Stimulated activated CD4-positive, alpha-beta T cell treated with anti-CD3 and anti-CD28 coated beads, Interleukin-2, amount 100 ng/mL, for 4 hours (primary cell): Measurements from ENCODE around the gene SLC24A3.

ENCODE experiments used
- DNase-seq: peaks from one replicate; pipeline ENCODE4 v3.0.0-alpha.2; 2020; ENCODE audit warnings: low read depth

The SLC24A3 gene

DNA sequence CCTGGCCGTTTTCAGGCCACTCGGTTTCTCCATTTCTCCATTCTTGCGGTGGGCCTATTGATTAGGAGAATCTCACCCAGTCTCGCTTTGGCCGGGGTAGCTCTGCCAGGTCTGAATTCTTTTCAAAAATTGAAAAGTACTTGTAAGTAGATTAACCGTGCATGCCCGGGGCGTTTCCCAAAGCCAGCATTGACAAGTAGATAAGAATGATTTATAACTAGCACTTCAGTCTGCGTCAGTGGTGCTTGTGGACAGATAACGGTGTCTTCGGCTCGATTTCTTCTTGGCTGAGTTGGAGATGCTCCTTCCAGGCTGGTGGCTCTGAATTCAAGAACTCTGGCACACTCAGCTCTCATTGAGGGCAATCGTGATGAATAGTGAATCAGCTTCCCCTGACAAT lies 29.0 kb downstream of the SLC24A3 start:
- no peak for DNase-seq

DNA sequence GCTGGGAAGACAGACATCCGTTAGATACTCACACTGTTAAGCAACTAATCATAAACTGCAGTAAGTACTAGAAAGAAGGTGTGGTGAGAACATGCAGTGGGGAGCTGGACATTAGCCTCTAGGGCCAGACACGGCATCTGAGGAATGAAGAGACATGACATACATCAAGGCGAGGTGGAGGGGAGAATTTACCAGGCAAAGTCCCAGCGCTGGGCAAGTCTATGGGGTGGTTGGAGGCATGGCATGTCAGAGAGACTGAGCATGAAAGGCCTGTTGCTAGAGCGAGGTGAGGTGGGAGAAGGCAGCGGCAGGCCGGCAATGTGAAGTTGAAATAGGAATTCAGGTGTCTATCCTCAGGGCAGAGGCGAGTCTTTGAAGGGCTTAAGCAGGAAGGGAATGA lies 31.8 kb downstream of the SLC24A3 start:
- no peak for DNase-seq

DNA sequence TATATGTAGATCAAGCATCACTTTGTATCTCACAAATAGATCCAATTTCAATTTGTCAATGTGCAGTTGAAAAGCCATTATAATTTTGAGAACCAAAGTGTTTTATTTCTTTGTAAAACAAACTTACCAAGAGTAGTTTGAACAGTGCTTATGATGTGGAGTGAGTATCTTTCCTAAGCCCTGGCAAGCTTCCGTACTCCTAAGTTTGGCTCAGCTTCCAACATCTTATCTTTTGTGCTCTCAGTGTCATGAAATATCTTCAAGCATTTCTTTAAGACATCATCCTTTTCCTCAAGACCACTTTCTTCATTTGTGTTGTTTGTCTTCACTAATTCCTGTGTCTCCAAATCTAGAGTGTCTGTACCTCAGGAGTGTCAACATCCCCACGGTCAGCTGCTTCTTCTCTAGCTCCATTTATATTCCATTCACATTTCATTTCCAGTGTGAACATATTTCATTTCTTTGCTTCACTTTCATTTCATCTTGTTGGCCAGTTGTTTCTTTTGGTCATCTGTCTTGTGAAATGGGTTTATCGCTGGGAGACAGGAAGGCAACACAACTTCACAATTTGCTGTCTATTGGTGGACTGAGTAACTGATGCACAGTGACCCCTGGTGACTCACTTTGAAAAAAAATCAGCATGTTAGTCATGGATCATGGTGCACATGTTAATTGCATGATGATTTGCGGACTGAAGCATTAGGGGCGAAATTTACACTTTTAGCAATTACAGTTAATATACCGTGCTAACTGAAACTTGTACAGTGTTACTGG lies 36.9 kb downstream of the SLC24A3 start:
- no peak for DNase-seq

DNA sequence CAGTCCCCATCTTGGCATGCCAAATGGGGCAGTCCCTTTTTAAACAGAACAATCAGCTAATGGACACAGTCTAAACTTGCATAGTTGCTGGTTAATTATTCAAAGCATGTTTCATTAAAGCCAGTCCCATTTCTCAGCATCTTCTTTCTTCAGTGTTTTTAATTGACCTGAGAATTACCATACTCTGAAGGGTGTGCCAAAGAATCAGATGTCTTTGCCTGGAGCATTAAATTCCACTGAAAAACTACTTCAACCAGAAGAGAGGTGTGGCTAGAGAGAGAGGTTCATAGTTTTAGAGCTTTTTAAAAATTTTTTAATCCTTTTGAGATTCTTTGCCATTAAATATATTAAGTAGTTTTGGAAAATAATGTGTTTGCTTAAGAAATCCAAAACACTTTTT lies 37.9 kb downstream of the SLC24A3 start:
- no peak for DNase-seq

DNA sequence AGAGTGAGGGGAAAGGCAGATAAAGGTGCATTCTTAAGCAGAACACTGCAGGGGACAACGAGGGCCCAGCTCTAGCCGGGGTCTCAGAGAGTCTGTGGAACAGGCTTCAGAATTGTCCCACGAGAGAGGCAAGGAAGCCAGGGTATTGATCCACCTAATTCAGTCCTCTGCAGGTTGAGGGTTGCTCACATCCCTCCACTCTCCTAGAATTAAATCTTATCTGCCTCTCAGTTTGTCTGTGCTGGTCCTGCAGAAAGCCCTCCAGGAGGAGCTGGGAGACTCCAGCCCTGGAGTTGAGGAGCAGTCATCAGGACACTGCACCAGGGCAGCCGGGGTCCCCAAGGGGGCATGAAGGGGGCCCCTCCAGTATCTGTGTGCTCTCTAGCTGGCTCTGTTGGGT lies 39.1 kb downstream of the SLC24A3 start:
- no peak for DNase-seq

DNA sequence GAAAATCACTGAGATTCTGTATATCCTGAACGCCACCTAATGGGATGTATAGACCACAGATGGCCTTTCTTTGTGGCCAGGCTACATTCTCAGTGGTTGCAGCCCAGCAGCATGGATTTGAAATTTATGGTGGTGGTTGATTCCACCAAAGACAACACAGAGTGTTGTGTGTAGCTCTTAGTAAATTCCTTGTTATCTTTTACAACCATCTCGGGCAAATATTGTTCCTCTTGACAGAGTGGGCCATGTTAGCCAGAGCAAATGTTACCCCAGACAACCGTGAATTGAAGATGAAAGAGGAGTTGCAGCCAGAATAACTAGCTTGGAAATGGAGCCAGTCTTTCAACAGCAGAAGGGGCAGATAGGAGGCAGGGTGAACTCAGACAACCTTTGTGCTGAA lies 39.5 kb downstream of the SLC24A3 start:
- DNase-seq = no peak

DNA sequence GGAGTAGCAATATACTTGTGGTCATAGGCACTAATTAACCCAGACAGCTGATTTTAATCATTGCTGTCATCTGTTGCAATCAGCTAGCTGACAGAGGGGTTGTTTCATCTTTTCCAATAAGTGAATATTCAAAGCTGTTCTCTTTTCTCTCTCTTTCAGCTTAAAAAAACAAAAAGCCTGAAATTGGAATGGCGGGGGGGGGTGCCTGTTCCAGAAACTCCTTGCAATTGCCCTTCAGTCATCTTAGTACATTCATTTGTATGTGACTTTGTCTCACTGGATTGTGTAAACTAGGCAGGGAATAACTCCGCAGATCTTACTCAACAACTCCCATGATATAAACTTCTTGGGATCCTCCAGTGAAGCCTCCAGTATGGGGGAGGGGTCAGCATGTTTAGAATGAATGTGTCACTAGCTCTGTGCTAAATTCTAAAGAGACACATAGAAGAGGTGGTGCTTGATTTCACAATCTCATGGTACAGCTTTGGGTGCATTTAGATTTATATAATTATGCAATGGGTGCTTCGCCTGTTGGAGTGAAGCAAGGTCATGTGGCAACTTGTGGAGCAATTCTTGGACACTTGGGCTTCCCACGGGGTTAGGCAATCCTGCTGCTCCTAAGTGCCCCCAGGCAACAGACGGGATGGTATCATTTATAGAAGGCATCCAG lies 40.1 kb downstream of the SLC24A3 start:
- DNase-seq = no peak

DNA sequence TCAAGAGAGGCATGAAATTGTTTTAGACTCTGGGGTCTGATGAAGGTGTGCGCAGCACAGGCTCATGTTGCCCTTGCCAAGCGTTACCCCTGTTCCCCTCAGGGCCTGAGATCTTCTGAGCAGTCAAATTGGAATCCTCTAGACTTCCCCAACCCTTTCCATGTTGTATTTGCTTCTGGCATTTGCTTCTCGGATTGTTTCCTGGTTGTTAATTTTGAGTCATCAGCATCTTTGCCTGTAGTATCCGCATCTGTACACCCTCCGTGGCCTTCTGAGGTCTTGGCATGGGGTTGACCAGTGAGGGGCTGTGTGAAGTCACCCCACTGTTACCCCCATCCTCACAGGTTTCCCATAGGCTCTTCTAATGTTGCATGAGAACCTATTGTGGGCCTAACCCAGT lies 40.9 kb downstream of the SLC24A3 start:
- DNase-seq = no peak

DNA sequence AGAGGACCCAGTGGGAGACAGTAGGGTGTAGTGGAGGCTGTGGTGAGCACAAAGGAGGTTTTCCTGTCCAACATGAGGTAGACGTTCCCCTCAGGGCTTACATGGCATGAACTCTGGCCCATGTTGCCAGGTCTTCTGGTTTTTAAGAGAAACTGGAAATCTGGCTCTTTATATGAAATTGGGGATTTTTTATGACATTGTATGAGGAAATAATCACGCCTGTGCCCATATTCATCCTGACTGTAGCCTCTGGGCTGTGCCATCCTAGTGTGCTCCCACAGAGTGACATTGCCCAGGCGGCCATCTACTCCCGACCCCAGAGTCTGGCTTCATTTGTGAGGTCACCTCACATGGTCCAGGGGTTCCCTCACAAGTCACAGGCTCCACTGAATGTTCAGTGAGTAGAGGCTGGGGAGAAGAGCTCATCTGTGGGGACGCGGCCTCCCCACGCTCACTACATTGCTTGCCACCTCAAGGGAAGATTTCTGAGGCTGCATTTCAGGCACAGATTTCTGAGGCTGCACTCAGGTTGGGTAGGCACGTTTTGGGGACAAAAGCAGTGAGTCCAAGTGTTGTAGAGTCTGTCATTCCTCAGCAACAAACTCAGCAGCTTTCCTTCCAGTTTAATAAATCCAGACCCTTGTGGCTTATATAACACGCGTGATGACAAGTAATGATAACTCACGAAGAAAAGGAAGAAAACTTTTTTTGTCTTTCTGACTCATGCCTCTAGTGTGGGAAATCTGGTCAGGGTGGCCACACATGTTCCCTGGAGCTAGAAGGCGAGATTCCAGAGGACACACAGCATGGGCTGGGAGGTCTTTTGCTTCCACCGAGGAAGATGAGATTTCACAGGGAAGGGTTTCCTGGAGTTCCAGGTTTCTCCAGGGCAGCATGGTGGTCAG lies 41.7 kb downstream of the SLC24A3 start:
- no peak for DNase-seq

DNA sequence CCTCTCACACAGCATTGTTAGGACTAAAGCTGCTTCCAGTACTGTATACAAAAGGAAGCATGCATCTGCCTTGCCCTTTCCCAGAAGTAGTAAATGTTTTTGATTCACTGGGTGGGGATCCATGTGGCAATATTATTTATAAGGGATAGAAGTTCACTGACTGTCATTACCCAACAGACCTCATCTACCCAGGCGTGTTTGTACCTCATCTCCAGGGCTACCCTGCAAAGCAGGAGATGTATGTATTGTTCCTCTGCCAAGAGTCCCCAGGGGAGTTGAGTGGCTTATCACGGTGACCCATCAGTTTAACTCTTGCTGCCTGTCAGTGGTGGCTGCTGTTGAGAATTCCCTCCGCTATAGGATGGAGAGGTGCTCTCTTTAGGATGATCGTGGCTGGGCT lies 42.5 kb downstream of the SLC24A3 start:
- no peak for DNase-seq

DNA sequence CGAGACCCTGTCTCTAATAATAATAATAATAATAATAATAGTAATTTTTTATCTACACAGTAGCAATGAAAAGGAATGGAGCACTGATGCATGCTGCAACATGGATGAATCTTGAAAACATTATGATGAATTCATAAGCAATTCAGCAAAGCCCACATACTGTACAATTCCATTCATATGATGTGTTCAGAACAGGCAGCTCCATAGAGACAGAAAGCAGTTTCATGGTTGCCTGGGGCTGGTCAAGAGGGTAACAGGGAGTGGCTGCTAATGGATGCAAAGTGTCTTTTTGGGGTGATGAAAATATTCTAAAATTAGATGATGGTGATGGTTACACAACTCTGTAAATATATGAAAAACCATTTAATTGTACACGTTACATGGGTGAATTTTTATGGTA lies 43.6 kb downstream of the SLC24A3 start:
- DNase-seq = no peak

DNA sequence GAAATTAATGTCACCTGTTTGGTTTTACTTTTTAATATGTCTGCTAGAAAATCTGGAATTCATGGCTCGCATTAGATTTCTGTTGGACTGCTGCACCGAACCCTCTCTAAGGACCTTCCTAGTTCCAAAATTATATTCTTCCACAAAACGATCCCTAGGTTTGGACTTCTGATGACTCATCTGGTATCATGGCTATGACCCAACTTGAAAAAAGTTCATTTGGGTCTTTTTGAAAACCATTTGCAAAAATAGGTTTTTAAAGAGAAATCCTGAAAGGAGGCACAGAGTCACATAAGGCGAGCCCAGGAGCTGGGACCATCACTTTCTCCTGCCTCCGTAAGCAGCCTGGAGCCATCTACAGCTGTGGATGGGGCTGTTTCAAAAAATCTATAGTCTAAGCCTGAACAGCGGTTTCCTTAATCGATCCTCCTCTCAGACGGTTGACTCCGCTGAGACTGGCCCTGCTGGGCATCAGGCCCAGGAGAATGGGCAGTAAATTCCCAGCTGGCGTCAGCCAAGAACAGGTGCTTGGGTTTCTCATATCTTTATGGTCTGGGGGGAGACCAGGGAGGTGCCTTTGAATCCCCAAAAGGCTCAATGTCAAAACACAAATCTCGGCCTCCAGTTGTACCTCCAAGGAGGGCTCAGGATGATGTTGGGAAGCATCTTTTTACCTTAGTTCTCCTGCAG lies 44.6 kb downstream of the SLC24A3 start:
- DNase-seq = no peak

DNA sequence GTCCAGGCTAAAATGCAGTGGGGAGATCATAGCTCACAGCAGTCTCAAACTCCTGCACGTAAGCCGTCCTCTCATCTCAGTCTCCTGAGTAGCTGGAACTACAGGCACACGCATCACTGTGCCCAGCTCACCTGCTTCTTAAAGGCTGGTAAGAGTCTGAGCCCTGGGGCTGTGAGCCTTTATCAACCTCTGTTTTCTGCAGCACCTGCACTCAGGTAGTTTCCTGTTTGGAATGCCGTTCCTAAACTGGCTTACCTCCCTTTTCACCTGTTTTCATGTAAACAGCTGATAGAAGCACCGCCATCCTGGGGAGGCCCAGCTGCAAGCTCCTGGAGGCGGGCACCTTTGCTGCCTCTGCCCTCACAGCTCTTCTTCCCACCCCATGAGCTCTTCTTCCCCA lies 45.4 kb downstream of the SLC24A3 start:
- no peak for DNase-seq

DNA sequence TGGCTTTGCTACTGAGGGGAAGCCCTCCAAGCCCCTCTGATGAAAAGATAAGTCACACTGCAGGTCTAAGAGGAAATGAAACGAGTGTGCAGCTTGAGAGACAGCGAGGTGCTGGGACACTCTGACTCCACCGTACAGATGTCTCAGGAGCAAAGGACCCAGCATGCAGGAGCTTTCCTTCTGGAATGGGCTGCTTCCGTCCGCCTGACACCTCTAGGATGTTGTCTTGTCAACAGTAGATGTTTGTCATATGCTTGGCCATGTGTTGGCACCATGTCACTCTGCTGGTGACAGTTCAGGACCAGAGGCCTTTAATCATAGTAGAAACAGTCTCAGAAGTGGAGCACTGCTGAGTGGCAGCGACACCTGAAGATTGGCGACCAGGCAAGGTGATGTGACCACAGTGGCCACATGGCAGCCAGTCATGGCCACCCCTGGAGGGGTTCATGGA lies 46.7 kb downstream of the SLC24A3 start:
- no peak for DNase-seq

DNA sequence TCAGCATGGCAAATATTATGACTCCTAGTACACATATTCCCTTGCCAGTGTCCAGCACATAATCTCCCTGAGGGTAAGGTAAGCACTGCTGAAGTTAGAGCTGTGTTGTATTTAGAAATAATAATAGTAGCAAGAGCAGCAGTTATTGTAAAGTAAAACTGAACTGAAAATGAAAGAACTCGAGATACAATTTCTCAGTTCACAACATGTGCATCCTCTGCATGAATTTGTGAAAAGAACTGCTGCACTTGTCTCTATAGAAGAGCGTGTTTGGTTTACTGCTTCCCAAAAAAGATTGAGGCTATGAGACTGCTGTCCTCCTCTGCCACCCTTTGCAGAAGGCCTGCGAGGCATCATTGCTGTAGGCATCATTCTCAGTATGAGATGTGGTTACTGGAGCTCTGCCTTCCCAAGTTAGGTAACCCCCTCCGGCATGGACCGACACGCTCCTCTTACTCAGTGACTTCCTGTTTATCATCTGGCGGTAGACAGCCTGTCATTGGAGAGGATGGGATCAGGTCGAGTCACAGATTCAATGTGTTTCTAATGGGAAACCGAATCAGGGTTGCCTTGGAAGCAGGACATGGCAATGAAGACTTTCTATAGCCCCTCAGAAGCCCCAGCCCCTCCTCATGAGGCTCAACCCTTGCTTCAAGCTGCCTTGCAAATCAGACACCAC lies 48.1 kb downstream of the SLC24A3 start:
- no peak for DNase-seq

DNA sequence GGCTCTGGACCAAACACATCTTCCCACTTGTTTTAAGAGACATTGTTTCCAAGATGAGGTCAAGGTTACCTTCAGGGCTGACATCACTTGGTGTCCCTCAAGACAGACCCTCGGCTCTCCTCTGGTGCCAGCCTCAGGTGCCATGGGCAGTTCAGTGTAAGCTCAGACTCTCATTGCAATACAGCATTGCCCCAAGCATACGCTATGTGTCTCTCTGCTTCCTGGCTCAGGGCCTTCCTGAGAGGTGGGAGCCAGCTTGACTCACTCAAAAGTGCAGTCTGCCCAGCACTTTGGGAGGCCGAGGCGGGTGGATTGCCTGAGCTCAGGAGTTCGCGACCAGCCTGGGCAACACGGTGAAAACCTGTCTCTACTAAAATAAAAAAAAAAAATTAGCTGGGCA lies 51.7 kb downstream of the SLC24A3 start:
- DNase-seq = no peak

DNA sequence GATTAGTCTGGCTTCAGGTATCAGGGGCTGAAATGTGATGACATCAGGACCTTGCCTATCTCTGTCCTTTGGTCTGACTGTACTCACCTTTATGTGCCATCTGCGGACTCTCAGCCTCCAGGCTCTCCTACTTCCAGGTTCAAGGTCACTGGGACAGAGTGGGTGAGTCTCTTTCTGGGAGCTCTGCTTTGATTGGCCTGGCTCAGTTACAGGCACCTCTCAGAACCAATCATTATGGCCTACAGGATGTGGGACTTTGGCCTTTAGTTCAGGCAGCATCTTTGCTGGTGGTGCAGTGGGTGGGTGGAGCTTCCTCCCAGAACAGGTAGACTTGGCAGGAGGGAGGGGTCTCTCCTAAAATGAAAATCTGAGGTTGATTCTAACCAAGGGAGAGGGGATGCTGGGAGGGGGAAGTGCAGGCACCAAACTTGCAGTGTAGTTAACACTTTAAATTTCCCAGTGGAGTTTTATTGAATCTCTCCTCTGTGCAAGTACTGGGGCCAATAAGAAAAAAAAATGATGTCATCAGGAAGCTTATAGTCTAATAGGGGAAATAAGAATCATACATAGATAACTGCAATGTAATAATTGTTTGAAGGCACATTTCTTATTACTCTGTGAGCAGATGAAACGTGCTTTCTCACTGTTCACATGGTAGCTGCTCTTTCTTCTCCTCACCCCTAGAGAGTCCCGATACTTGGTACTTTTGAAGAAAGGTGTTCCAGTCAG lies 53.4 kb downstream of the SLC24A3 start:
- DNase-seq = no peak

DNA sequence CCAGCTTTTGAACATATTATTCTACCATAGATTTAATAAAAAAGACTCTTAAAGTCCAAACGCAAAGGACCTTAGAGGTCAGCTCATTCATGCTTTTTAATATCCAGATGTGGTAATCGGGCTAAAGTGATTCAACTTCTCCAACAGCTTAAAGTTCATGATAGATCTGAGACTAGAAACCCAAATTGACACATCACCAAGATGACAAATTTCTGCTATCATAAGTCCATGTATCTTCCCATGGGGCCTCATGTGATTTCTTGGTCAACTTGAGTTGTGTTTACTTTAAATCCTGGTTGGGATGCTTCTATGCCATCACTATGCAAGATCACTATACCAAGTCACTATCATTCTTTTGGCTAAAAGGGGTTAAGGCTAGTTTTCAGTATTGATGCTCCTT lies 56.0 kb downstream of the SLC24A3 start:
- no peak for DNase-seq

DNA sequence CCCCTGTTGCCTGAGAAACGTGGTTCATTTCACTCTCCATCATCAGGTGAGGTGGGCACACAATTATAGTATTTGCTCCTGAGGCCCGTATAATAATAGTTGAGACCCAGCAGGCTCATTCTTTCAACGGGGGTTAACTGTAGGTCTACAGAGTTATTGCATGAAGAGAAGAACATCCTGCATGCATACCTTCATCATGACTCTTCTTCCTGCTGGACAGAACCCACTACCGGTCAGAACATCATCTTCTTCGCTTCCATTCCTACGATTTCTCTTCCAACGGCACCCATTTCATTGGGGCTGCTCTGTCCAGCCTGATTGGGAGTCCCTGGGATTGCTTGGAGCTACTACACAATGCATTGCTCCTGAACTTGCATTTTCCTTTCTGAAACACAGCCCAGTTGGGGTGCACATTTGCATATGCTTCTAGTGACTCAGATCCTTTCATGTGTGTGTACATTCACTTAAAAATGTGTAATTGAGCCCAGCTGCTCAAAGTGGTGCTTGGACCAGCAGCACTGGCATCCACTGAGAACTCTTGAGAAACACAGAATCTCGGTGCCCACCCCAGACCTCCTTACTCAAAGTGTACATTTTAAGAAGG lies 57.4 kb downstream of the SLC24A3 start:
- no peak for DNase-seq

DNA sequence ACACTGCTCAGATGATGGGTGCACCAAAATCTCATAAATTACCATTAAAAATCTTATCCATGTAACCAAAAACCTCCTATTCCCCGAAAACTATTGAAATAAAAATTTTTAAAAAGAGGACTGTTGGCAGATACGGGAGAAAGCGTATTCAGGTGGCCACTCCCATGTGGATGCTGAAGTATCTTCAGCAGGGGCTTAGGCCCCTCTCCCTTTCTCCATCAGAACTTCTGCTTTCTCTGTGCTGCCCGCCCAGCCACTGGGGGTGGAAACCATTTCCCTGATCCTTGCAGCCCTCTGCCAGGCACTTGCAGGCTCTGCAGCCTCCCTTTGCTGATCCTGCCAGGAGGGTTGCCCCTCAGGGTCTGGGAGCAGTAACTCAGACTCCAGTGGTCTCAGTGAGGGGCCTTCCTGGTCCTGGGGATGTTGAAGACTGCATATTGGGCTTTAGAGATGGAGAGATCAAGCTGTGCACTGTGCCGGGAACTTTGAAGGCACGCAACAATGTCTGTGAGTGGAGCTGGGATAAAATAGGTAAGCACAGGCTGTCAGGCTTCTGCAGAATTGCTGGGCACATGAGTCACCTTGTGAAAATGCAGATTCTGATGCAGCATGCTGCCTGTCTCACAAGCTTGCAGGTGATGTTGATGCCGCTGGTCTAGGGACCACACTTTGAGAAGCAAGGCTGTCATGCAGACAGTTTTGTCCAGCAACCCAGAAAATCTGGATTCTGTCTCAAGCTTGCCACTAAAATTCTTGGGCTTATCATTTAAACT lies 59.6 kb downstream of the SLC24A3 start:
- no peak for DNase-seq
